Dendritic cell treated with granulocyte-macrophage colony-stimulating factor and Interleukin-4, amounts not matched to agents 40 ng/mL and 50 ng/mL, for 4 days (primary cell): ENCODE data around the gene PET100.
A peak's percentile ranks its signal among the peaks of the same experiment; 100 is the strongest.

Source experiments
- H3K27ac Mint-ChIP-seq: one replicate; pipeline ENCODE4 v1.8.0; 2022; ENCODE audit warnings: mild to moderate bottlenecking, mixed read lengths
- H3K27me3 Mint-ChIP-seq: one replicate; pipeline ENCODE4 v1.8.0; 2022; ENCODE audit warnings: mild to moderate bottlenecking, mixed read lengths
- H3K36me3 Mint-ChIP-seq: one replicate; pipeline ENCODE4 v1.8.0; 2022; ENCODE audit warnings: low read depth, mixed read lengths
- H3K4me1 Mint-ChIP-seq: one replicate; pipeline ENCODE4 v1.8.0; 2022; ENCODE audit warnings: low read depth, mixed read lengths
- H3K4me3 Mint-ChIP-seq: one replicate; pipeline ENCODE4 v1.8.0; 2022; ENCODE audit warnings: mild to moderate bottlenecking, moderate library complexity, mixed read lengths
- H3K9me3 Mint-ChIP-seq: one replicate; pipeline ENCODE4 v1.8.0; 2022; ENCODE audit warnings: mixed read lengths
- intact Hi-C: fragments of 100-400 bp; cut with micrococcal nuclease; formaldehyde crosslinking; loops from one replicate; pipeline ENCODE4 v1.15.0; 2022

PET100 gene

DNA sequence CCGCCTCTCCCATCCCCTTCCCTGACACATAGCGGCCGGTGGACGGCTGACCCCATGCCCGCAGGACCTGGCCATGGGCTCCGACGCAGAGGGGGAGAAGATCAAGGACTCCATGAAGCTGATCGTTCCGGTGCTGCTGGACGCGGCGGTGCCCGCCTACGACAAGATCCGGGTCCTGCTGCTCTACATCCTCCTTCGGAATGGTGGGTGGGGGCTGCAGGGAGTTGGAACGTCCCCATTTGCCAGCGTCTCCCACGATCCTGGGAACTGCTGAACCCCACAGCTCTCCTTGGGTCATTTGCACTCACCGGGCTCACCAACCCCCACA is 14.9 kb downstream of the PET100 start:
- no peak overlapping the region for H3K4me3 Mint-ChIP-seq
- intact Hi-C loops, result loop anchor here (10.0 kb wide), 1 partner anchor 80 kb away; no protein-coding TSS in a partner anchor
- H3K27me3 Mint-ChIP-seq, result no peaks in the 10 kb centered on the region
- peaks cover 88% of the 10 kb centered on the region for H3K36me3 Mint-ChIP-seq
- no peaks in the 10 kb centered on the region for H3K9me3 Mint-ChIP-seq
- no peak overlapping the region for H3K27ac Mint-ChIP-seq
- peaks cover 80% of the 10 kb centered on the region for H3K4me1 Mint-ChIP-seq

DNA sequence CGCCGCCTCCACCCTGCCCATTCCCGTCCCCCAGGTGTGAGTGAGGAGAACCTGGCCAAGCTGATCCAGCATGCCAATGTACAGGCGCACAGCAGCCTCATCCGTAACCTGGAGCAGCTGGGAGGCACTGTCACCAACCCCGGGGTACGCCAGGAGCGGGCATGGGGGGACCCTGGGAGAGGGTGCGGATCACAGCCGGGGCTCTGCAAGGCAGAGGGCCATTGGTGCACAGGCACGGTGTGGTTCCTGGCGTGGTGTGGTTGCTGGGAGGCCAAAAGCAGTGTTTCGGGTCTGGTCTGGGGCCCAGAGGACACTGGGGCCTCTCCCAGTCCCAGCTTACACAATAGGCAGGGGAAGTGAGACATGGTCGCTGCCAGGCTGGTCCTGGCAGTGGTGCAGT is 15.6 kb downstream of the PET100 start:
- intact Hi-C loops, result loop anchor here (10.0 kb wide), 1 partner anchor 80 kb away; no protein-coding TSS in a partner anchor
- H3K36me3 Mint-ChIP-seq, result peaks cover 82% of the 10 kb centered on the region
- no peaks in the 10 kb centered on the region for H3K9me3 Mint-ChIP-seq
- H3K4me3 Mint-ChIP-seq, result no peak overlapping the region
- peak overlapping the region; percentile 51 for H3K27ac Mint-ChIP-seq
- H3K4me1 Mint-ChIP-seq, result peaks cover 73% of the 10 kb centered on the region
- no peaks in the 10 kb centered on the region for H3K27me3 Mint-ChIP-seq

DNA sequence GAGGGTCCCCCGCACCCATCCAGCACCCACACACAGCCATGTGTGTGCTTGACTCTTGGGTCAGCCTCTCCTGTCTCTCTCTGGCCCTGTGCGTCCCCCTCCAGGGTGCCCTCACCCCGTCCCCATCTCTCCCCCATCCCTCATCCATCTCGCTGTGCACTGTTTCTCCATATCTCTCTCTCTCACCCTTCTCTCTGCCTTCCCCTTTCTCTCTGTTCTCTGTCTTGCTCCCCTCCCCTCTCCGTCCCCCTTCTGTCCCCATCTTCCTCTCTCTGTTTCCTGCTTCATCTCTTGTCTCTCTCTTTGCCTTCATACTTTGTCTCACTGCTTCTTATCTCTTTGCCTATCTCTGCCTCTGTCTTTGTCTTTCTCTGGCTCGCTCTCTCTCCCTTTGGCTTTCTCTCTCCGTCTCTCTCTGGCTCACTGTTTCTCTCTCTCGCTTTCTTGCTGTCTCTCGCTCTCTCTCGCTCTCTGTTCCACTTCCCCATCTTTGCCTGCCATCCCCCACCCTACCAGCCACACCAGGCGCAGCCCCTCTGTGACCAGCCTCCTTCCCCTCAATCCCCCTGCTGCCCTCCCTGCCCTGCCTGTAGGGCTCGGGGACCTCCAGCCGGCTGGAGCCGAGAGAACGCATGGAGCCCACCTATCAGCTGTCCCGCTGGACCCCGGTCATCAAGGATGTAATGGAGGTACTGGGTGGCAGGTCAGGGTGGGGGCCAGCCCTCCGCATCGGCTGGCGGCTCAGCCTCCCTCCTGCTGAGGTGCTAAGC is 16.2 kb downstream of the PET100 start:
- intact Hi-C loops, result loop anchor here (10.0 kb wide), 1 partner anchor 81 kb away; no protein-coding TSS in a partner anchor
- Mint-ChIP-seq H3K36me3 (peaks cover 75% of the 10 kb centered on the region), H3K4me3 (peak overlapping the region; percentile 35), H3K27ac (peak overlapping the region; percentile 51), H3K27me3 (no peaks in the 10 kb centered on the region), H3K9me3 (no peaks in the 10 kb centered on the region), H3K4me1 (peaks cover 67% of the 10 kb centered on the region)

DNA sequence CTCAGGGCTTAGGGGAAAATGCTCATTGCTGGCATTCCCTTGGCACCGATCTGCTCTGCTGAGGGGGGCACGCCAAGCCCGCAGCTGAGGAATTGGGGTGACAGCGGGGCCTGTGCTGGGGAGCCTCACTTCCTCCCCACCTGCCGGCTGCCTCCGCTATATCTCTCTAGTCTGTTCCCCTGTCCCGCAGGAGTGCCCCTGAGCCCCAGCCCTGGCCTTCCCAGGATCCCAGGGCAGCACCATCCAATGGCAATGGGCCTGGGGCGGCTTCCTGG is 16.8 kb downstream of the PET100 start:
- no peaks in the 10 kb centered on the region for H3K9me3 Mint-ChIP-seq
- peaks cover 70% of the 10 kb centered on the region for H3K36me3 Mint-ChIP-seq

DNA sequence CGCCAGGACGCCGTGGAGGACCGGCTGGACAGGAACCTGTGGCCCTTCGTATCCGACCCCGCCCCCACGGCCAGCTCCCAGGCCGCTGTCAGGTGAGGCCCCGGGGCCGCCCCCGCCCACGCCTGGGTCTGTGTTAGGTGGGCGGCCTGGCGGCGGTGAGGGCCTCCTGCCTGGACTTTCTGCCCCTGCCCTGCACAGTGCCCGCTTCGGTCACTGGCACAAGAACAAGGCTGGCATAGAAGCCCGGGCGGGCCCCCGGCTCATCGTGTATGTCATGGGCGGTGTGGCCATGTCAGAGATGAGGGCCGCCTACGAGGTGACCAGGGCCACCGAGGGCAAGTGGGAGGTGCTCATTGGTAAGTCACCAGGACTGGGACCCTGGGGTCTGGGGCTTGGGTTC is 17.6 kb downstream of the PET100 start:
- Mint-ChIP-seq H3K27ac (no peak overlapping the region), H3K4me1 (peaks cover 54% of the 10 kb centered on the region), H3K4me3 (no peak overlapping the region), H3K9me3 (no peaks in the 10 kb centered on the region), H3K27me3 (no peaks in the 10 kb centered on the region), H3K36me3 (peaks cover 62% of the 10 kb centered on the region)
- intact Hi-C loops, result loop anchor here (10.0 kb wide), 1 partner anchor 82 kb away; no protein-coding TSS in a partner anchor

More for the DNA sequence above, 16.8 kb downstream of the PET100 start:
- Mint-ChIP-seq H3K4me3 (no peak overlapping the region), H3K27ac (peak overlapping the region; percentile 51), H3K27me3 (no peaks in the 10 kb centered on the region), H3K4me1 (peaks cover 61% of the 10 kb centered on the region)
- intact Hi-C loops, result loop anchor here (10.0 kb wide), 1 partner anchor 82 kb away; no protein-coding TSS in a partner anchor

DNA sequence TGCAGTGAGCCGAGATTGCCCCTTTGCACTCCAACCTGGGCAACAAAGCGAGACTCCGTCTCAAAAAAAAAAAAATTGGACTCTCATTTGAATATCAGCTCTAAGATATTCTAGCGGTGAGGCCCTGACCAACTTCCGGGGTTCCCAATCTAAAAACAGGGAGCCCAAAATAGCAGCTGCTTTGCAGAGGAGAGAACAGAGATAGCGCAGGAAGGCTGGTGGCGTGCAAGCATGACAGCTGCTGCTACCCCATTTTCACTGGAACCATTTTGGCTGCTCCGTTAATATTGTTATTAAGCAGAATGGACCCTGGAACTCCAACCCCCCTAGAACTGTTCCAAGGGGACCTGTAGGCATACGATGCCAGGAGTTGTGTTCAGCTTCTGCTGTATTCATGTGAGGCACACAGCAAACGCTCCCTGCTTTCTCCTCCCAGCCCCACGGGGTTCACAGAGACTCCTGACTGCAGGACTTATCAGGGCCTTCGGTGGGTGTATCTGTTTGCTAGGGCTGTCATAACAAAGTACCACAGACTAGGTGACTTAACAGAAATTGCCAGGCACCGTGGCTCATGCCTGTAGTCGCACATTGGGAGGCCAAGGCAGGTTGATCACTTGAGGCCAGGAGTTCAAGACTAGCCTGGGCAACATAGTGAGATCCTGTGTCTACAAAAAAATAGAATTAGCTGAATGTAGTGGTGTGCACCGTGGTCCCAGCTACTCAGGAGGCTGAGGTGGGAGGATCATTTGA is 18.8 kb downstream of the PET100 start:
- Mint-ChIP-seq H3K4me3 (no peak overlapping the region), H3K36me3 (peaks cover 49% of the 10 kb centered on the region), H3K9me3 (no peaks in the 10 kb centered on the region), H3K4me1 (peaks cover 53% of the 10 kb centered on the region), H3K27me3 (no peaks in the 10 kb centered on the region), H3K27ac (no peak overlapping the region)
- intact Hi-C loops, result loop anchor here (10.0 kb wide), 1 partner anchor 84 kb away; no protein-coding TSS in a partner anchor

DNA sequence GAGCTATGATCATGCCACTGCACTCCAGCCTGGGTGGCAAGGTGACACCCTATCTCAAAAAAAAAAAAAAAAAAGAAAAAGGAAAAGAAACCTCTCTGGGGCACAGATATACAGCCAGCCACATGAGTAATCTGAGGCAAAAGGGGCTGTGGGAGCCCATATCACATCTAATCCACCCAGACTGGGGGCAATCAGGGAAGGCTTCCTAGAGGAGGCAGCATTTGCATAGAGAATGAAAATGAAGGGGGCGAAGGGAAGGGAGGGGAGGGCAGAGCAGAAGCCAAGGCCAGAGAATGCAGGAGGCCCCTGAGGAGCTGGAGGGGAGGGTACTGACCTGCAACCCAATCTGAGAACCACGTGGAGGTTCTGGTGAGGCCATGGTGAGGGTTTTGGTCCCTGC is 20.6 kb downstream of the PET100 start:
- H3K27ac Mint-ChIP-seq, result no peak overlapping the region
- intact Hi-C loops, result no loop called here
- no peaks in the 10 kb centered on the region for H3K9me3 Mint-ChIP-seq

DNA sequence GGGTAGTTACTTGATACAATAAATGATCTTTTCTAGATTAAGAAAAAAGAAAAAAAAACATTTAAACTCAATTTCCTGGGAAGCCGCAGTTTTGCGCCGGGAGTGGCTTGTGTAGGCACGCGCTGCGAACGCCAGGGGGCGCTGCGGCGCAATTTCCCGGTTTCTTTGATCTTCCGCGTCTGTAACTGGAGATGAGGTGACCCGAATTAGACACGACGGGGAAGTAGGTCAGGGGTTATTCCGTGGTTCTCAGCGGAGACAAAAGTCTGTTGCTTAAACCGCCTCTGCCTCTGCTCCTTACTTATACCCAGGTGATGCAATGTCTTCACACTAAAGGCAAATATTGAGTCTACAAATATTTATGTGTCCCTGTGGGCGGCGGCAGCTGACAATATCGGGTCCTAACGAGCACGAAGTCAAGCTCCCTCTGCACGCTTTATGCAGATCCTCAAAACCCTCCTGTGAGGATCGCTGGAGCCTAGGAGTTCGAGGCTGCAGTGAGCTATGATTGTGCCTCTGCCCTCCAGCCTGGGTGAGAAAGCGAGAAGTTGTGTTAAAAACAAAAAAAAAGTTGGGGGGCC is 22.6 kb downstream of the PET100 start:
- H3K27ac Mint-ChIP-seq, result peak overlapping the region; percentile 75
- H3K4me1 Mint-ChIP-seq, result peaks cover 42% of the 10 kb centered on the region
- intact Hi-C loops, result loop anchor here (1.0 kb wide), 1 partner anchor 28 kb away; the partner anchor contains the start of gene TRAPPC5
- H3K27me3 Mint-ChIP-seq, result peaks cover 2% of the 10 kb centered on the region
- H3K4me3 Mint-ChIP-seq, result peak overlapping the region; percentile 55
- H3K9me3 Mint-ChIP-seq, result no peaks in the 10 kb centered on the region
- H3K36me3 Mint-ChIP-seq, result peaks cover 12% of the 10 kb centered on the region

More for the DNA sequence above, 20.6 kb downstream of the PET100 start:
- no peak overlapping the region for H3K4me3 Mint-ChIP-seq
- peaks cover 32% of the 10 kb centered on the region for H3K36me3 Mint-ChIP-seq
- peaks cover 40% of the 10 kb centered on the region for H3K4me1 Mint-ChIP-seq
- H3K27me3 Mint-ChIP-seq, result no peaks in the 10 kb centered on the region

DNA sequence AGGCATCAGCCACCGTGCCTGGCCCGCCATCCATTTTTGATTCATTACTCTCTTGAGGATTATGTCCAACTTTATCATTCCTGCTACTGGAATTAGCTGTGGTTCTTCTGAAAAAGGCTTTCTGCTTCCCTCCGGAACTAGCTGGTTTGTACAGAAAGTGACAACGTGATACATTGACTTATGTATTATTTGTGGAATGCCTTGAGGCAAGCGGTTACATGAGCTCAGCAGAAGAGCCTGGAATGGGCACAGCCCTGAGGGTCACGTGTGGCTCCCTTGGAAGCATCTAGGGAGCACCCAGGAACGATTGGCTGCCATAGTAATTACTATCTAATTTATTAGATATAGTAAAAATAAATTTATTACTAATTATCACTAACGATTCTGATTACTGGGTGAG is 24.8 kb downstream of the PET100 start:
- no peak overlapping the region for H3K27ac Mint-ChIP-seq
- no peaks in the 10 kb centered on the region for H3K9me3 Mint-ChIP-seq
- peaks cover 2% of the 10 kb centered on the region for H3K27me3 Mint-ChIP-seq
- no peak overlapping the region for H3K4me3 Mint-ChIP-seq
- H3K36me3 Mint-ChIP-seq, result no peaks in the 10 kb centered on the region
- intact Hi-C loops, result no loop called here
- H3K4me1 Mint-ChIP-seq, result peaks cover 47% of the 10 kb centered on the region

DNA sequence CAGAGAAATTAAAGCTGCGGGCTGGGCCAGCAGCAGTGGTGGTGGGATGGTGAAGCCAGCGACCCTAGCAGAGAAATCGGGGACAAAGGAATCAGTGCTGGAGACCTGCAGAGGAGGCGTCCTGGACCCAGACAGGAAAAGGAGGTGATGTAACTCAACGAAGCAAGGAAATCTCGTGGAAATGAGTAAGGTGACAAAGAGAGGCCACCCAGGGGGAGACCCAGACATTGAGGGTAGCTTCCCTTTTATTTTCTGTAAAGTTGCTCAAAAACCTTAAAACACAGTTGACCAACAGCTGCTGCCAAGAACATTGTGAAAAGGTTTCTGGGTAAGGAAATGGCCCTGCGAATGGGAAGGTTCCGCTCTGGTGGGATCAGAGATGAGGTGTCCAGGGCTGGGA is 26.0 kb downstream of the PET100 start:
- Mint-ChIP-seq H3K36me3 (no peaks in the 10 kb centered on the region), H3K27me3 (peaks cover 2% of the 10 kb centered on the region), H3K27ac (peak overlapping the region; percentile 81), H3K9me3 (no peaks in the 10 kb centered on the region), H3K4me1 (peaks cover 47% of the 10 kb centered on the region), H3K4me3 (no peak overlapping the region)
- intact Hi-C loops, result no loop called here

DNA sequence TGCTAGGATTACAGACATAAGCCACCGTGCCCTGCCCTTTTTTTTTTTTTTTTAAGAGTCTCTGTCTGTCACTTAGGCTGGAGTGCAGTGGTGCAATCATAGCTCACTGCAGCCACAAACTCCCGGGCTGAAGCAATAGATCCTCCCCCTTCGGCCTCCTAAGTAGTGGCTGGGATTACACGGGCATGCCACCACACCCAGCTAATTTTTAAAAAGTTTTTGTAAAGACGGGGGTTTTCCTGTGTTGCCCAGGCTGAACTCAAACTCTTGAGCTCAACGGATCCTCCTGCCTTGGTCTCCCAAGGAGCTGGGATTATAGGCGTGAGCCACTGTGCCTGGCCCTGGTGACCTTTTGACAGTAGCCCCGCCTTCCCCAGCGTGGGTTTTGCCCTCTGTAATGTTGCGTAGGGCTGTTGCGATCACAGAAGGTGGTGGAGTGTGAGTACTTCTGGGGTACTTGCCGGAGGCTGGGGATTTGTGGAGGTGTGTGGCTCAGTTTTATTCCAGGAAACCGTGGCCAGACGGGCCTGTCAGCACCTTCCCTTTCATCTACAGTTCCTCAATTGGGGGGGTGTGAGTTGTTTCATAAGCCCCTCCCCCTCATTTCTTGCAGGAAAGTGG is 27.6 kb downstream of the PET100 start:
- Mint-ChIP-seq H3K27me3 (peaks cover 2% of the 10 kb centered on the region), H3K27ac (peak overlapping the region; percentile 81), H3K4me1 (peaks cover 55% of the 10 kb centered on the region), H3K36me3 (no peaks in the 10 kb centered on the region), H3K4me3 (peak overlapping the region; percentile 30), H3K9me3 (no peaks in the 10 kb centered on the region)
- intact Hi-C loops, result no loop called here

DNA sequence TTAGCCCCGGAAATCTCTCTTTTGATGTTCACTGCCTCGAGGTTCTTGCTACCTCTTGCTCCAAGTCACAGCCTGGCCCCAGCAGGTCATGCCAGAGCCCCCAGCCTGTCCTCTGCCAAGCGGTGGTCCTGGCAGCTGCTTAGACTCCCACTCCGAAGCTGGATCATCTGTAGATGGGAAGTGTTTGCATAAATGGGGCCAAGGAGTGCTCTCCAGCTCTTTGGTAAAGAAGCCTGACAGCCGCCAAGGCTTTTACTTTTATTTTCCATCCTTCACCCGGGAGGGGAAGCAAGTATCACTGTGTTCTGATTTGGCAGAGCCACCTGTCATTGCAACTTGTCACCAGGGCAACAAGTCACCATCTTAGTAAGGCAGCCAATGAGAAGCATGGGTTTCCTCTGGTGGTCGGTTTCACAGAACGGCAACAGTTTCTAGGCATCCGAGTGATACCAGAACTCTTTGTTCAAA is 28.7 kb downstream of the PET100 start:
- Mint-ChIP-seq H3K36me3 (no peaks in the 10 kb centered on the region), H3K27me3 (peaks cover 2% of the 10 kb centered on the region), H3K27ac (no peak overlapping the region), H3K4me1 (peaks cover 45% of the 10 kb centered on the region), H3K4me3 (no peak overlapping the region), H3K9me3 (no peaks in the 10 kb centered on the region)
- intact Hi-C loops, result no loop called here

DNA sequence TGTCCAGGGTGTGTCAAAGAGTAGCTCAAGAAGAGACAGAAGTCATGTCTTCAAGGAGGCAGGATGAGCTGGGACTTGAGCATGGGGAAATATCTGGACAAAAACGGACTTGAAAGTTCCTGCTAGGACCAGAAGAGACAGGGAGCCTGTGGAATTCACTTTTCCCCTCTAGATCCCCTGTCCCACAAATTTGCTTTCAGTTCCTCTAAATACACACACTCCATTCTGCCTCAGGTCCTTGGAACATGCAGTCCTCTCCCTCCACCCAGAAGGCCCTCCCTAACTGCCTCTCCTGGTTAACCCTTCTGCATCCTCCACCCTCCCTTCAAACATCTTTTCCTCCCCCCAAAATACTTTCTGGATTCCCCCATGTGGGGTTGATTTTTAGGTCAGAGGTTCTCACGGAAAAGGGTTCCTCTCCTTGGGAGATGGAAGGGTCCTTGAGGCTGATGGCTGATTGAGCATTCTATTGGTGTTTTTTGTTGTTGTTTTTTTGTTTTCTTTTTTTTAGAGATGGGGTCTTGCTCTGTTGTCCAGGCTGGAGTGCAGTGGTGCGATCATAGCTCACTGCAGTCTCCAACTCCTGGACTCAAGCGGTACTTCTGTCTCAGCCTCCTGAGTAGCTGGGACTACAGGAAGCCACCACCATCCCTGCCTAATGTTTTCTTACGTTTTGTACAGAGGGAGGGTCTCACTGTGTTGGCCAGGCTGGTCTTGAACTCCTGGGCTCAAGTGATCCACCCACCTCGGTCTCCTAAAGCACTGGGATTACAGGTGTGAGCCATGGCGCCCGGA is 32.3 kb downstream of the PET100 start:
- intact Hi-C loops, result no loop called here
- no peaks in the 10 kb centered on the region for H3K9me3 Mint-ChIP-seq
- H3K27ac Mint-ChIP-seq, result no peak overlapping the region
- peaks cover 24% of the 10 kb centered on the region for H3K4me1 Mint-ChIP-seq
- H3K36me3 Mint-ChIP-seq, result no peaks in the 10 kb centered on the region
- H3K4me3 Mint-ChIP-seq, result no peak overlapping the region
- H3K27me3 Mint-ChIP-seq, result no peaks in the 10 kb centered on the region
